GM21381 (cell line): Measurements from ENCODE around the gene TRIM65.
"Not testable (repeated sequence)": the region's sequence is repeated elsewhere in the genome, so short reads cannot be mapped to it uniquely, and the experiment has no call there.

Source experiments
- ATAC-seq: cut with Tn5 transposase; IDR thresholded peaks from one replicate; pipeline ENCODE4 v1.9.1; 2021; ENCODE audit warnings: mild to moderate bottlenecking, moderate library complexity; ENCODE audit not compliant: unreplicated experiment

TRIM65 gene

DNA sequence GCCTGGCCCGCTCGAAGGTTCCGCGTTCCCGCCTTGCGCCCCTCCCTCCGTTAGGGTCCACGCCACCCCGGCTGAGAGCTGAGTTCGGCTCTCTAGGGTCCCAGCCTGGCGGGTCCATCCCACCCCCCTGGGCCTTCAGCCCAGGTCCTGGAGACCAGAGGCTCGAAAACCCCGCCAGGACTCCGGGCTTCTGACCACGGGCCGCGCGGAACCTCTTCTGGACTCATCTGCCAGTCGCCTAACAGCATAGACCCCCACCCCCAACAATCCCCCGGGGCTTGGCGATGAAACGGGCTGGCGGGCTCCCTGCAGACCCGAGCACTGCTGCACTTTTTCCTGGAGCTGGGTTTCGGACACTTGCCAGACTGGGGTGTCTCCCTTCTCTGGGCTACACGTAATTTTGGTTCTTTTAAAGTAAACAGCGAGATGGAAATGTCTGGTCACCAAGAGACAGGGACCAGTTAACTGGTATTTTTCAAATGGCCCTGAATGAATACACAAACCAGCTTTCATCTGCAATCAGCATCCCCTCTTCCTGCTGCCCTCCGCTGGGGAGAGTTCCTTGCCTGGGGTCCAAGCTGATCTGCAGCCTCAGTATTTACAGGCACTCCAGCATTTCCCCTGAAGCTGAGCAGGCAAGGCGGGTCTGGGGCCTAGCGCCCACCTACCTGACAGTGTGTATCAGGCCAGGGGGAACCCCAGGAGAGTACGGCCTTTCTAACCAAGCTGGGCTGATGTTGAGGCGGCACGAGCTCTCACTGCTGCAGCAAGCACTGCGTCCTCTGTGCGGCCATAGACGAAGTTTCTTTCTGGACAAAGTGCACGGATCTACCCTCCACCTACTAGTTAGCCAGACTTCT lies 639 bp upstream of the TRIM65 start:
- ATAC-seq = no peak

DNA sequence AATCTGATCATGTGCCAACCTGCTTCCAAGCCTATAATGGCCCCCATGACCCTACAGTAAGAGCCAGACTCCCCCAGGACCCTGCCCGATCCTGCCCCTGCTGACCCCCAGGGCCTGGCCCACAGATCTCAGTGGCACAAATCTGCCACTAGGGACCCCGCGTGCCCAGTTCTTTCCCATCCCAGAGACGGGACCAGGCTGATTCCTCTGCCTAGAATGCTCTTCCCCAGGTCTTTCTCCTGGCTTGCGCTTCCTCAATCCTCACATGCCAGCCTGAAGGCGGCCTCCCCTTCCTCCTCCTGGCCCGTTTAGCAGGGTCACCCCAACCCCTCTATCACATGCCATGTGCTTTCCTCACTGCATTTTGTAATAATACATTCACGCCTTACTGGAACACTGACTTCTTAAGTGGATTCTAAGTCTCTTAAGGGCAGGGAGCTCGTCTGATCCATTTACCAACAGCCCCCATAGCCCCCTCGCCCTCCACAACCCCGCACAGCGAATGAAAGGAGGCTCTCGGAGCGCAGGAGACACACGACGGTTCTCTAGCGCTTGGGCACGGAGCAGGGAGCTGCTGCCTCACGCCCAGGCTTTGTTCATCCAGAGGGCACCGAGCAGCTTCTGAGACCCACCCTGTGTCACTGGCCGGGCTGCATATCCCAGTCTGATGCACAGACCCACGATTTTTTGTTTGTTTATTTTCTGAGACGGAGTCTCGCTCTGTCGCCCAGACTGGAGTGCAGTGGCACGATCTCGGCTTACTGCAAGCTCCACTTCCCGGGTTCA lies 1.2 kb downstream of the TRIM65 start:
- no peak for ATAC-seq

DNA sequence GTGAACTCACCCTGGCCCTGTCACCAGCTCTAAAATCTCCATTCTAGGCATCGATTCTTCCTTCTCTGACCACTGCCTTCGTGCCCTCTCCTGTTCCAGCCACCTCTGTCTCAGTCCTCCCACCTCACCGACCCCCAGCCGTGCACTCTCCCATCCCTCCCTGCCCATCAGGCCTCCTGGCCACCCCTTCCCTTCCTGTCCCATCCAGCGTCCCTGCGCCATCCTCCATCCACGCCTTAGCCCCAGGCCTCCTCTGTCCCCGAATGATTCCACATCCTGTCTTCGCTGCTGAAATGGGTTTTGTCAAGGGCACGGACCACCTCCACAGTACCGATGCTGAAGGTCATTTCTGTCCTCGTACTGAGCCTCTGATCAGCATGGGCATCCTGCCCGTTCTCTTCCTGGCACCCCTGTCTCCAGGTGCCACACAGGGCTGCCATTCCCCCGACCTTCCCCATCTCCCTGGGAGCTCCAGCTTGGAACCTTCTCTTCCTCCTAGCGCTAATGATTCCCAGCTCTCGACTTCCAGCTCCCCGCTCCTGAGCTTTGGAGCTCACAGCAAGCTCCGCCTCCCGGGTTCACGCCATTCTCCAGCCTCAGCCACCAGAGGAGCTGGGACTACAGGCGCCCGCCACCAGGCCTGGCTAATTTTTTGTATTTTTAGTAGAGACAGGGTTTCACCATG lies 2.6 kb downstream of the TRIM65 start:
- ATAC-seq = no peak

DNA sequence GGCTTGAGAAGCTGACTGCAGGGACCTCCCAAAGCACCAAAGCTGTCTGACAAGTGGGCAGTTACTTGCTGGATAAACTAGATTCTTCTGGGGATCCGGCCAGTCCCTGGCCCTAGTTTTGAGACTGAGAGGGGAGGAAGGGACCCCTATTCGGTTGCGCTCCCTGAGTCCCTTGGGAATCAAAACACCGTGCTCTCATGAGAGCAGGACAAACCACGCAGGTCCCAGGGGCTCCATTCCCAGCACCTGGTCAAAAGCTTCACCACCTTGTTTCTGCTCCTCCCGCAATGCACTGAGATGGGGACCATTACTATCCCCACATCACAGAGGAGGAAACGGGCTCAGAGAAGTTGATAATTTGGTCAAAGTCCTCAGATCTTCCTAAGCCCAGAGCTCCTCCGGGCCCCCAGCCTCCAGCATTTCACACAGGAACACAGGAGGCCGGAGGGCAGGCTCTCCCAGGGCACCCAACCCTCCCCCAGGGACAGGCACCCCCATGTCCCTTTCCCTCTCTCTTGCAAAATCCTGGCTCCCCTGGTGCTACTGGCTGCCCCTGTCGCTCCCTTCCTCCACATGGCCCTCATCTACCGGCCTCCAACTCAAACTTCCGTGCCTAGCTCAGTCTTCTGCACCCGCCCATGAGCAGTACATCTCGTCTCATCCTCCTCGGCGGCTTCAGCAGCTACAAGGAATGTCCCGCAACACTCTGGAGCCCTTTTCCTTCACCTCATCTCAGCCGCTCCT lies 3.3 kb downstream of the TRIM65 start:
- no peak for ATAC-seq

DNA sequence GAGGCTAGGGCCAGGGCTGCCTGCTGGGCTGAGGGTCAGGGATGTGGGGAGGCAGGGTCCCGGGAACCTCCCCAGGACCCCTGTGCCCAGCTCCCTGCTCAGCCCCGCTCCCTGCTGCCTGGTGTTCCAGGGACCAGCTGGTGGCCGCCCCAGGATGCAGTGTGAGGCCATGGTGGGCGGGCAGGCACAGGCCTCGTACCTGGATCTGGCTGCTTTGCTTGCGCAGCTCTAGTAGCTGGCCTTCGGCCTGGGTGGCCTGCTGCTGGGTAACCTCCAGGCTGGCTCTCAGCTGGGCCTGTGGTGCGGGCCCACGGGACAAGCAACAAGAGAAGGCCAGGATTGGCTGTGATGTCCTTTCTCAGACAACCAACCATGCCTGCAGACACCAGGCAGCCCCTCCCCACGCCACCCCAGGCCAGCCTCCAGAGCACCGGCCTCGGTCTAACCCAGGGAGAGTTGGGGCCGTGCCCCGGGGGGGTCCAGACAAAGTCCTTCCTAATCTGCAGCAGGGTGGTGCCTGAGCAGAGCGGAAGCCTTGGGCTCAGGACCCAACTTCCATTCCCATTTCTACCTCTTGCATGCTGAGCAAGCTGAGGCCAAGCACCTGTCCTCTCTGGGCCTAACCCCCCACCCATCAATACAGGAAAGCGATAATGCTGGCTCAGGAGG lies 4.1 kb downstream of the TRIM65 start:
- no peak for ATAC-seq

DNA sequence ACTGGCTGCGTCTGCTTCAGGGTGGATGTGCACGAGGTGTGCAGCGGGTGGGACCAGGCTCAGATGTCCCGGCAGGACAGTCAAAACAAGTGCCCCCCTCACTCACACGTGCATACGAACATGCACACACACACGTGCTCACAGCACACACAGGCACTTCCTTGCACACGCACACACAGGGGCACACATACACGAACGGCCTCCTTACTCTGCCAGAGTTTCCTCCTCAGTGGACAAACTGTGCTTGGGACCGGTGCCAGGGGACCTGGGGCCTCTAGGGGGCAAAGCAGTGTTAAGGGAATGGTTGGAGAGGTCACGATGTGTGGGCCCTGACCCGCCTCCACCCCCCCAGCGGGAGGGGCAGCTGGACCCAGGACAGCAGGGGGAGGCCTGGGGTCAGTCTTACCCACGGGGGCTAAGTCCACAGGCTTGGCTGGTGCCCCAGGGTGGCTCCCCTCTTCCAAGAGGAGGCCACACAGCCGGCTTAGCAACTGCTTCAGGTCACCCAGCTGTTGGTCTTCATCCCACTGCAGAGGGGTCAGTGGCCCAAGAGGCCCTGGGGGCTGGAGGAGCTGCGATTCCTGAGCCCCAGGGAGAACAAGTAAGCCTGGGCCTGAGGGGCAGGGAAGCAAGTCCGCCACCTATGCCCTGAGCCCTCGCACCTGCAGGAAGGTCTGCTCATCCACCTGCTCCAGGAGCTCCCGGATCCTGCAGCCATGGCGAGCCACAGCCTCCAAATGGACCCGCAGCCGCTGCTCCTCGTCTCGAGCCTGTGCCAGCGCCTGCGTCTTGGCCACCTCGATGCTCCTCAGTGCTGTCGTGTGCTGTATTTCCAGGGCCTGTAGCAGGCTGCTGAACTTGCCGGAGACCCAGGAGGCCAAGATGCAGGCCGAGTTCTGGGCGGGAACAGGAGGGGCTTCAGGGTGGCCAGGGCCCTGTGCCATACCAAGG lies 4.9 kb downstream of the TRIM65 start:
- ATAC-seq = no peak

DNA sequence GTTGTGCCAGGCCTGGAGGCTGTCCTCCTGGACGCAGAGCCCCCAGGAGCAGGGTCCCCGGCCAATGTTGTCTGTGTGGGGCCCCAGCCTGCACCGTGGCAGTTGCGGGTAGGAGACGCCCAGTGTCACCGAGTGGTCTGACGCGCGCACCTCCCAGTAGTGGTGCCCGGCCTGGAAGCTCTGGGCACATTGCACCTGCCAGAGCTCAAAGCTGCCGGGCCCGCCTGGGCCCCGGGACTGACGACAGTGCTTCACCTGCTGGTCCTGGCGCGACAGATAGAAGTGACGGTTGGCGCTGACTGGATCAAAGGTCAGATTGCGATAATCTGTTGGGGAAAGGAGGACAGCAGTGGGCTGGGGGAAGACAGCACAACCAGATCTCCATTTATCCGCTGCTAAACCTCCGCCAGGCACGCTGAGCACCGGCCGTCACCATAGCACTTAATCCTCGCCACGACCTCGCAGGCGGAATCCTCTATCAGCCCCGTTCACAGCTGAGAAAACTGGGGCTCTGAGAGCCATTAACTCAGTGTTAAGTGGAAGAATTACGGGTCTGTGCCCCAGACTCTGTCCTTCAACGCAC lies 5.6 kb downstream of the TRIM65 start:
- no peak for ATAC-seq

DNA sequence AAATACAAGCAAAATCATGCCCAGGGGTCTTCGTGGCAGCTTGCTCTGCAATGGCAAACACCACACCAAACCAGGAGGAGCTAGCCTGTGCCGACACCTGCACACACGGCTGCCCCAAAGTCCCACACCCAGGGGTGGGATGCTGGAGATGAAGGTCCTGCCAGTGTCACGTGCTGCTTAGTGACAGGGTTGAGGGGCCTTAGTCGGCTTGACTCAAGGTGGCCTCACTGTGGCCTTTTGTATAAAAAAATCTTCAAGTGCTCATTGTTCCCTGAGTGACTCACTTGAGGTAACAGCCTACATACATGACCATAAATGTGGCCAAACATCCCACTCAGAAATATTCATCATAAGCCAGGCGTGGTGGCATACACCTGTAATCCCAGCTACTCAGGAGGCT lies 7.3 kb downstream of the TRIM65 start:
- no peak for ATAC-seq

DNA sequence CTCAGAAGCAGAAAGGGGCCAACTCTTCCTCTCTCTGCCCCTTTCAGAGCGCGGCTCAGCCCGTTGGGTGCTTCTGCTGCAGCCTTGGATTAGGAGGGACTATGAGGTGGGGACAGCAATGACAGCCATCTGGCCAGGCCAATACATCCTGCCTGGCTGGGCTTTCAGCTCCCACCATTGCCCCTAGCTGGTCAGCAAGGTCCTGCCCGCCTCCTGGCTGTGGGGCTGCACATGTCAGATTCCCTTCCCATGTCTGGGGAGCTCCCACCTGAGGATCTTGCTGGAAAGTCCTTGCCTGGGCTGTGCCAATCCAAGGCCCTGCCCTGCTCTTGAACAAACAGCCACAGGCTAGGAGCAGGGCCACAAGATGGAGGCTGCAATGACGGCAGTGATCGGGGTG lies 8.3 kb downstream of the TRIM65 start:
- no peak for ATAC-seq

DNA sequence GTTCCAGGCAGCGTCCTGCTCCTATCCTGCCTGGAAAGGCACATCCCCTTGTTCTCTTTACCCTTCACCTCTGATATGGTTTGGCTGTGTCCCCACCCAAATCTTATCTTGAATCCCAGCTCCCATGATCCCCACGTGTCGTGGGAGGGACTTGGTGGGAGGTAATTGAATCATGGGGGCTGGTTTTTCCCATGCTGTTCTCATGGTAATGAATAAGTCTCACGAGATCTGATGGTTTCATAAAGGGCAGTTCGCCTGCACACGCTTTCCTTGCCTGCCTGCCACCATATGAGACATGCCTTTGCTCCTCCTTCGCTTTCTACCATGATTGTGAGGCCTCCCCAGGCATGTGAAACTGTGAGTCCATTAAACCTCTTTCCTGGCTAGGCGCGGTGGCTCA lies 10.9 kb downstream of the TRIM65 start:
- not testable (repeated sequence) for ATAC-seq

DNA sequence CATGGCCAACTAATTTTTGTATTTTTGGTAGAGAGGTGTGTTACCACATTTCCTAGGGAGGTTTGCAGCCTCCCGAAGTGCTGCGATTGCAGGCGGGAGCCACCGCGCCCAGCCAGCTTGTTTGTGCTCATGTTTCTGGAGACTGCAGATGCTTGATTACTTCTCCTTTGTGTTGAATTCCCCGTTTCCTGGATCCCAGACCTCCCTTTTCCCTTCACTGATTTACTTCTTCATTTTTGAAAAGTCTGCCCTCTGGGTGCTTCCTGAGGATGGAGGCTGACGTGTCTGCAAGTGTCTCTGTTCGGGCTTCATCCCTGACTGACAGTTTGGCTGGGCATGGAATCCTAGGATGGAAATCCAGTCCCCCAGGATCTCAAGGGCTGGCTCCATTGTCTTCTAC lies 11.3 kb downstream of the TRIM65 start:
- no peak for ATAC-seq

DNA sequence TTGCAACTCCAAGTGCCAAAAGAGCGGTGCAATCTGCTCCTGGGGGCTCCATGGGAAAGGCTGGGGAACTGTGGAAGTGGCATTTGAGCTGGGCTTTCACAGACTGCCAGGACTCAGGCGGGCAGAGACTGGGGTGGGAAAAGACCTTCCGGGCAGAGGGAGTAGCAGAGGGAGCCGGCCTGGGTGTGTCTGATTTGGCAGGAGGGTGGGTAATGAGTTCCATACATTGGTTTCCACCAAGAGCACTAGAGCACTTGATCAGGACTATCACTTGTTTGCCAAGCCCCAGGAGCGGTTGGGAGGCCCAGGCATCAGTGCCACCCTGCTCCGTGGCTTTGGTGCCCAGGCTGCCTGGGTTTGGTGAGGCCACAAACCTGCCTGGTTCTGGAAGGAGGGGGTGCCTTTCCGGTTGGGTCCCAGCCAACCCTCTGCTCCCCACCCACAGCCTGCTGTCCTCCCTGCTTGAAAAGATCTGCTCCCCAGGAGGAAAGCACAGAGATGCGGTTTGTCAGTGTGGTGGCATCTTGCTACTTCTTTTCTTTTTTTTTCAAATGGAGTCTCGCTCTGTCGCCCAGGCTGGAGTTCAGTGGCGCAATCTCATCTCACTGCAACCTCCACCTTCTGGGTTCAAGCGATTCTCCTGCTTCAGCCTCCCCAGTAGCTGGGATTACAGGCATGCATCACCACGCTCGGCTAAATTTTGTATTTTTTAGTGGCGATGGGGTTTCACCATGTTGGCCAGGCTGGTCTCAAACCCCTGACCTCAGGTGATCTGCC lies 14.9 kb downstream of the TRIM65 start:
- ATAC-seq = no peak

DNA sequence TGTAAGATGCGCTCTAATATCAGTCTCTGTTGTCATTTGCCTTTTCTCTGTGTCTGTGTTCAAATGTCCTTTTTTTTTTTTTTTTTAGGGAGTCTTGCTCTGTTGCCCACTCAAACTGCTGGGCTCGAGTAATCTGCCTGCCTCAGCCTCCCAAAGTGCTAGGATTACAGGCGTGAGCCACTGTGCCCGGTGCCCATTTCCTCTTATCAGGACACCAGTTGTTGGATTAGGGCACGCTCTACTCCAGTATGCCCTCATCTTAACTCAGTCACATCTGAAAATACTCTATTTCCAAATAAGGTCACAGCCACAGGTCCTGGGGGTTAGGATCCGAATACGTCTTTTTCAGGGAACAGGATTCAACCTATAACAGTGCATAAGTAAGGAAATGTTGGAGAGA lies 16.5 kb downstream of the TRIM65 start:
- no peak for ATAC-seq

DNA sequence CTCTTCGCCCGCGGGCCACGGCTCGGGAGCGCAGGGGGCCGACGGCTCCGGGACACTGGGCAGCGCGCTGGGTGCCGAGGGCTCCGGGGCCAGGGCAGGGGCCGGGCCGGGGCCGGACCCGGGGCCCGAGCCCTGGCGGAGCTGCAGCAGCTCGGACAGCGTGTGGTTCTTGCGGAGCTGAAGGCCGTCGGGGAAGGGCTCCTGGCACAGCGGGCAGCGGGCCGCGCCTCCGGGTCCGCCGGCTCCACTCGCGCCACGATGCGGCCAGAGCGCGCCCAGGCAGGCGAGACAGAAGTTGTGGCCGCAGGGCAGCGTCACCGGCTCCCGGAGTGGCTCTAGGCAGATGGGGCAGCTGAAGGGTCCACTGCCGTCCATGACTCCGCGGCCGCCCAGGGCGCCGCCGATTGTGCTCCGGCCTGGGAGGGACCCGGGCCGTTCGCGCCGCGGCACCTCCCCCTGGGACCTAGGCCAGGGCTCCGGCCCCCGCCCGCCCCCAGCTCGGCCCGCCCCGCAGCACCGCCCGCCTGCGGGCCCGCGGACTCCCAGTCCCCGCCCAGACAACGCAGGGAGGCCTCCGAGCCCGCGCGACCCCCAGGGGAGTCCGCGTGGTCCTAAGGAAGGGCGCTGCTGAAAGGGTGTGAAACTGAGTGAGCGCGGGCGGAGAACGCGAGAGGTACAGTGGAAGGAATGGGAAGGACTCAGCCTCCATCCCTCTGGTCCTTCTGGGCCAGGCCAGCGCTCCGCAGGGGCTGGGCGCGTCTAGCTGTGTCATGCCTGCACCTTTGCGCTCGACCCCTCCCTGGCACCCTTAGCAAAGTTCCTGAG lies 18.4 kb downstream of the TRIM65 start, which contains the start of gene TRIM47:
TRIM47 (minus strand) TSS at position 408 of the 825 bp plus-strand sequence; CDS start at position 375, 33 bp downstream.
- no peak for ATAC-seq

DNA sequence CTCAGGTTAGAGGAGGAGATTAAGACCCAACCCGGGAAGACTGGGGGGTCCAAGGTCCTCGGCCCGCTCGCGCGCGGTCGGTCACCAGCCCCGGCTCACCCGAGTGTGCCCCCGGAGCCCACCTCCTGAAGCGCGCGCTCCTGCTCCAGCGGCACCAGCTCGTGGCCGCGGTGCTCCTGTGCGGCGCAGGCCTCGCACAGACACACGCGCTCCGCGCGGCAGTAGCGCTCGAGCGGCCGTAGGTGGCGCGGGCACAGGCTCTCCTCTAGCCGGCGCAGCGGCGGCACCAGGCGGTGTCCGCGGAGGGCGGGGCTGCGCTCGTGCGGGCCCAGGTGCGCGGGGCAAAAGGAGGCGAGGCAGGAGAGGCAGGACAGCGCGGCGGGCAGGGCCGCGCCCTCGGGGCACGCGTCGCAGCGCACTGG lies 19.0 kb downstream of the TRIM65 start:
- ATAC-seq = peak; percentile 56

DNA sequence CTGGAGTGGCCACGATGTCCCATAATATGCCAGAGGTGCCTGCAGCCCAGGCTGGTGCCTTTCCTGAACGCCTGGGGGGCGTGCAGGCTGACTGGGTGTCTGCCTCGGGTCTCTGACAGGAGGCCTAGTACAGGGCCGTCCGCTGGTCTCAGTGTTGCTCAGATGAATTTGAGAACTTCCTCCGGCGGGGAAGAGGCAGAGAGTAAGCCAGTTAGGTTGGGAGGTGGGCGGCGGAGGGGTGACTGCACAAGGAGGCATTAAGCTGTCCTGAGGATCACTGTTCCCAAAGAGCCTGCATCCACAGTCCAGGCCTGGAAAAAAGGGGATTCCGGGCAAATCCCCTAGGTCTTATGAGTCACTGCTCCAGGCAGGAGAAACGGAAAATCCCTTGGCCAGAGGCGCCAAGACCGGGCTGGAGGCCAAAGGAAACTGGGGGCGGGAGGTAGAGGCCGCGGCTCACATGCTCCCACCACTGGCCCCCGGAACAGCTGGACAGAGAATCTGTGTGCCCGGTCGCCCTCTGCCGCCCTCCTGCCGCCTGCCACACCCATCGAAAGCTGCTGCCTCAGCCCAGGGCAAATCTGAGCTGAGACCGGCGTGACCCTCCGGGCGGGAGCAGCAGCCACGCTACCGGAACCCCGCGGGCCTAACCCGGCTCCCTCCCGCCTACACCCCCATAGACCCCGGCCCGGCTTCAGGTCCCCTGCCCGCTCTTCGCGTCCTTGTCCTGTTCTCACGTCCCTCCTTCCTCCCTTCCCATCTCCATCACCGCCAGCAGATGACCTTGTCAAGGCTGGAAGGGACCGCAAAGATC lies 19.6 kb downstream of the TRIM65 start:
- ATAC-seq = no peak
